SKM-1 treated with dmso at 0.1 percent for 144 hours (cell line): Measurements from ENCODE around the gene TALDO1.

Experiments used
- DNase-seq: peaks from one replicate; lab custom pipeline; 2025; ENCODE audit not compliant: unreplicated experiment; lab: John Stamatoyannopoulos, UW

The TALDO1 gene

DNA sequence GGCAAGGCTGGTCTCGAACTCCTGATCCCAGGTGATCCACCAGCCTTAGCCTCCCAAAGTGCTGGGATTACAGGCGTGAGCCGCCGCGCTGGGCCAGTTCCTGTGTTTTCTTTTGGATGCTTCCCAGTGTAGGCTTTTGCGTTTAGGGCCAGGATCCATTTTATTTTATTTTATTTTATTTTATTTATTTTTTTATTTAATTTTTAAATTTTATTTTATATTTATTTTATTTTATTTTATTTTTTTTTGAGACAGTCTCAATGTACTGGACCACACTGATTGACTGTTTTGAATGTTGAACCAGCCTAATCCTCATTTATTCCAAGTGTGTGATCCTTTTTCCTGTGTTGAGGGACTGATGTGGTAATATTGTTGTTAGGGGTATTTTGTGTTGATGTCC, 32.8 kb upstream of the TALDO1 start:
- DNase-seq = no peak

GRCh38 chr11:719214-720016, 27.8 kb upstream of the TALDO1 start:
- DNase-seq = no peak

DNA sequence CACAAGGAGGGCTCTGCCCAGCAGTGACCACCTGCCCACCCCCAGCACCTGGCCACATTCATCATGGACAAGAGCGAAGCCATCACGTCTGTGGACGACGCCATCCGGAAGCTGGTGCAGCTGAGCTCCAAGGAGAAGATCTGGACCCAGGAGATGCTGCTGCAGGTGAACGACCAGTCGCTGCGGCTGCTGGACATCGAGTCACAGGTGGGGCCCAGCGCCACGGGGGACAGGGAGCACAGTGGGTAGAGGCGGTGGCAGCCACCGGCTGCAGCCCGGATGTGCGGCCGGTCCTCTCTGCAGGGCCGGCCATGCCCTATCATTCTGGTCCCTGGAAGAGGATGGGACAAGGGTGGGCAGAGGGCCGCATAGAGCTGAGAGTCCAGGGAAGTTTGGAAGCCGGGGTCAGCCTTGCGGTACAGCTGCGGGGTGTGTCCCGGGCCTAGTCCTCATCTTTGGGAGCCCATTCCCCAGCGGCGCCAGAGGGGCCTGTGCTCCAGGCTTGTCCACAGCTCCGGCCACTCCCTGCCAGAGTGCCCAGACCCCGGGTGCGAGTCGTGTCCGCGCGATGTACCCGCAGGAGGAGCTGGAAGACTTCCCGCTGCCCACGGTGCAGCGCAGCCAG, 27.1 kb upstream of the TALDO1 start:
- no peak for DNase-seq

DNA sequence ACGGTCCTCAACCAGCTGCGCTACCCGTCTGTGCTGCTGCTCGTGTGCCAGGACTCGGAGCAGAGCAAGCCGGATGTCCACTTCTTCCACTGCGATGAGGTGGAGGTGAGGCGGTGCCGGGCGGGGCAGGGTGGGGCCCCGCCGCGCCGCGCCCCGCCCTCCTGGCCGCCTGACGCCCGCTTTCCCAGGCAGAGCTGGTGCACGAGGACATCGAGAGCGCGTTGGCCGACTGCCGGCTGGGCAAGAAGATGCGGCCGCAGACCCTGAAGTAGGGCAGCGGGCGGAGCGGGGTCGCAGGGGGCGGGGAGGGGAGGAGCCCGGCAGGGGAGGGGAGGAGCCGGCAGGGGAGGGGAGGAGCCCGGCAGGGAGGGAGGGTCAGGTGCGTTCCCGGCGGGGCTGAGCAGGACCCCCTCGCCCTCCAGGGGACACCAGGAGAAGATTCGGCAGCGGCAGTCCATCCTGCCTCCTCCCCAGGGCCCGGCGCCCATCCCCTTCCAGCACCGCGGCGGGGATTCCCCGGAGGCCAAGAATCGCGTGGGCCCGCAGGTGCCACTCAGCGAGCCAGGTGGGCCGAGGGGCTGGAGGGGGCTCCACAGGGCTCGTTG, 26.5 kb upstream of the TALDO1 start:
- no peak for DNase-seq

GRCh38 chr11:721247-721740, 26.0 kb upstream of the TALDO1 start:
- DNase-seq = no peak

- DNase-seq = peak; percentile 5
These were observed 25.4 kb upstream of the TALDO1 start for GRCh38 chr11:721741-722345.

DNA sequence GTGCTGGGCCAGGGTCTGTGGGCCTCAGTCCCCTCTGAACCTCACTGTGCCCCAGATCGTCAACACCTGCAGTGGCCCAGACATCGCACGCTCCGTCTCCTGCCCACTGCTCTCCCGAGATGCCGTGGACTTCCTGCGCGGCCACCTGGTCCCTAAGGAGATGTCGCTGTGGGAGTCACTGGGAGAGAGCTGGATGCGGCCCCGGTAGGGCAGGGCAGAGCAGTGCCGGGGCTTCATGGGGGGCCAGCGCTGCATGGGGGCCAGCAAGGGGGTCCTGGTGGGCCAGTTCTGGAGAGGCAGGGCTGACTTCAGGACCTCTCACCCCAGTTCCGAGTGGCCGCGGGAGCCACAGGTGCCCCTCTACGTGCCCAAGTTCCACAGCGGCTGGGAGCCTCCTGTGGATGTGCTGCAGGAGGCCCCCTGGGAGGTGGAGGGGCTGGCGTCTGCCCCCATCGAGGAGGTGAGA, 24.9 kb upstream of the TALDO1 start:
- DNase-seq = no peak

GRCh38 chr11:723120-723883, 24.0 kb upstream of the TALDO1 start:
- peak; percentile 25 for DNase-seq

DNA sequence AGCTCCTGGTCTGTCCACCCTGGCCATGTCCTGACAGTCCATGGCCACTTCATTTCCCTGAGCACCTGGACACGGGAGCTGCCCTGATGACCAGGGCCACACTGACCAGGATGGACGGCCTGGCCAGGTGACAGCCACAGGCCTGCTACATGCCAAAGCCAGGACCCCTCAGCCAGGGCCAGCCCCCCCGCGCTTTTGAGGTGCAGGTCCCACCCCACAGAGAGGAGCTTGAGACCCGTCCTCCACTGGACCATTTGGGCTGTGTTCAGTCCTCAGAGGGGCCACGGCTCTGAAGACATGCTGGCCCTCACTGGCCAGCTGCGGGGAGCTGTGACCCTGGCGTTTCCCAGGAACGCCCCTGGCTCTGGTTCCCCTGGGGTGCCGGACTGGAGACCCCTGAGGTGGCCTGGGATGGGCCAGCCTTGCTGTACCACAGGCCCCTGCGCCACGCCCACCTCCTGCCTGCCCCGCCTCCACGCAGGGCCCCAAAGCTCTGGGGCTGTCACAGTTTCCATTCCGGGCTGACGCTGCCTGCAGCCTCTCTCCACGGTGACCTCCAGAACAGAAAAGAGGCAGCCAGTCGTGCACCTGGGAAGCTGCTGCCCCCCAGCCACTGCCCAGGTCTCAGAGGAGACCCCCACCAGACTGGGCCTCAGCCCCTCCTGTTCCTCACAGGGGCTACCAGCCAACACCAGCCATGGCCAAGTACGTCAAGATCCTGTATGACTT, 23.1 kb upstream of the TALDO1 start:
- DNase-seq = no peak

- DNase-seq = no peak
These were observed 22.4 kb upstream of the TALDO1 start for GRCh38 chr11:724778-725386.

GRCh38 chr11:725624-726202, 21.6 kb upstream of the TALDO1 start:
- no peak for DNase-seq

GRCh38 chr11:726278-727220, 20.7 kb upstream of the TALDO1 start:
- no peak for DNase-seq

GRCh38 chr11:727281-727701, 20.0 kb upstream of the TALDO1 start:
- no peak for DNase-seq

- DNase-seq = peak; percentile 62
These were observed 19.2 kb upstream of the TALDO1 start for GRCh38 chr11:727859-728748.

DNA sequence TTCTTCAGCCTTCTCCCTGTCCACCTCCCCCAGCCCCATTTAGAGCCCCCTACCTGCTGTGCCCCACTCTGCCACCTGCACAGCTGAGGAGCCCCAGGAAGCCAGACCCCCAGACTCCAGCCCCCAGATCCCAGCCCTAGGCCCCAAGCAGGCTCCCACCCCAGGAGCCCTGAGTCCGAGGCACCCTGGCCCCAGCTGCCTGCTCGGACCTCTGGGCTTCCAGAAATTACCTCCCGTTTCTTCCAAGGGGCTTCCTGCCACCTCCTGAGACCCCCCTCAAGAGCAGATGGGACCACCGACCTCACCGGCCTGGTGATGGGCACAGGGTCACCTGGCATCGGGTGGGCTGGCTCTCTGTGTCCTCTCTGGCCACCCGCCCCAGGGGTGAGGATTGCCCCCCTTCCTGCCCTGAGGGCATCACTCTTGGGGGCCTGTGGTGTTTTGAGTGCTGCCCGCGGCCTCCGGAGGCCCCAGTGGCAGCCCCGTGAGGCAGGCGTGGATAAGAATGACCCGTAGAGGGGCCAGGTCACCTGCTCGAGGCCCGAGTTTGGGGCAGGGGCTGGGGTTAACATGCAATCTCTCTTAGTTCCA, 18.3 kb upstream of the TALDO1 start:
- no peak for DNase-seq

- no peak for DNase-seq
These were observed 17.7 kb upstream of the TALDO1 start for GRCh38 chr11:729492-730074.
